Inferior parietal cortex (tissue), 1 donor: Measurements from ENCODE around the gene CFL1.
A peak's percentile ranks its signal among the peaks of the same experiment; 100 is the strongest.

Experiments
- DNase-seq: peaks from one replicate; pipeline ENCODE4 v3.0.0-alpha.2; 2016; ENCODE audit errors: extremely low spot score

Gene CFL1

GRCh38 chr11:65870706-65871681 is 13.0 kb upstream of the CFL1 start:
- DNase-seq: no peak

GRCh38 chr11:65870307-65870658 is 12.3 kb upstream of the CFL1 start:
- no peak for DNase-seq

- no peak for DNase-seq
These were observed 11.8 kb upstream of the CFL1 start for GRCh38 chr11:65869643-65870306.

GRCh38 chr11:65868907-65869306 is 10.9 kb upstream of the CFL1 start:
- no peak for DNase-seq

GRCh38 chr11:65868076-65868667 is 10.2 kb upstream of the CFL1 start:
- DNase-seq: peak; percentile 35

GRCh38 chr11:65867284-65868071 is 9.5 kb upstream of the CFL1 start:
- no peak for DNase-seq

GRCh38 chr11:65866509-65867283 is 8.7 kb upstream of the CFL1 start:
- no peak for DNase-seq

- DNase-seq: no peak
These were observed 7.7 kb upstream of the CFL1 start for GRCh38 chr11:65865550-65866172.

GRCh38 chr11:65864706-65865471 is 6.9 kb upstream of the CFL1 start:
- no peak for DNase-seq

GRCh38 chr11:65863889-65864705 is 6.1 kb upstream of the CFL1 start:
- DNase-seq: no peak

GRCh38 chr11:65862941-65863888 is 5.2 kb upstream of the CFL1 start:
- no peak for DNase-seq

GRCh38 chr11:65862191-65862735 is 4.3 kb upstream of the CFL1 start:
- no peak for DNase-seq

- no peak for DNase-seq
These were observed 3.7 kb upstream of the CFL1 start for GRCh38 chr11:65861533-65862183.

- no peak for DNase-seq
These were observed 3.2 kb upstream of the CFL1 start for GRCh38 chr11:65861165-65861505.

- DNase-seq: peak; percentile 95
These were observed 2.5 kb upstream of the CFL1 start, which contains the start of gene MUS81 for GRCh38 chr11:65860278-65861164. TSS of gene MUS81 (plus strand) at chr11:65860433. CDS start at chr11:65860754, 321 bp downstream.

GRCh38 chr11:65859812-65860277 is 1.9 kb upstream of the CFL1 start:
- no peak for DNase-seq
